NB4 (cell line): ENCODE data around the gene MBD3L4.

Source experiments
- MYC ChIP-seq: IDR thresholded peaks from 2 replicates; pipeline ENCODE4 v1.6.1; 2011; ENCODE audit warnings: low read depth, low read length
- POLR2A ChIP-seq: IDR thresholded peaks from 2 replicates; pipeline ENCODE4 v1.6.1; 2011; ENCODE audit warnings: mild to moderate bottlenecking; ENCODE audit not compliant: insufficient read length; ENCODE audit errors: extremely low read depth
- TF ChIP-seq, protein P1 (sequence below): IDR thresholded peaks from 2 replicates; pipeline ENCODE4 v1.6.1; 2011; ENCODE audit warnings: low read depth, low read length
- TF ChIP-seq, protein P2 (sequence below): IDR thresholded peaks from one replicate; pipeline ENCODE4 v1.5.1; 2012; ENCODE audit warnings: low read depth, low read length

DNA sequence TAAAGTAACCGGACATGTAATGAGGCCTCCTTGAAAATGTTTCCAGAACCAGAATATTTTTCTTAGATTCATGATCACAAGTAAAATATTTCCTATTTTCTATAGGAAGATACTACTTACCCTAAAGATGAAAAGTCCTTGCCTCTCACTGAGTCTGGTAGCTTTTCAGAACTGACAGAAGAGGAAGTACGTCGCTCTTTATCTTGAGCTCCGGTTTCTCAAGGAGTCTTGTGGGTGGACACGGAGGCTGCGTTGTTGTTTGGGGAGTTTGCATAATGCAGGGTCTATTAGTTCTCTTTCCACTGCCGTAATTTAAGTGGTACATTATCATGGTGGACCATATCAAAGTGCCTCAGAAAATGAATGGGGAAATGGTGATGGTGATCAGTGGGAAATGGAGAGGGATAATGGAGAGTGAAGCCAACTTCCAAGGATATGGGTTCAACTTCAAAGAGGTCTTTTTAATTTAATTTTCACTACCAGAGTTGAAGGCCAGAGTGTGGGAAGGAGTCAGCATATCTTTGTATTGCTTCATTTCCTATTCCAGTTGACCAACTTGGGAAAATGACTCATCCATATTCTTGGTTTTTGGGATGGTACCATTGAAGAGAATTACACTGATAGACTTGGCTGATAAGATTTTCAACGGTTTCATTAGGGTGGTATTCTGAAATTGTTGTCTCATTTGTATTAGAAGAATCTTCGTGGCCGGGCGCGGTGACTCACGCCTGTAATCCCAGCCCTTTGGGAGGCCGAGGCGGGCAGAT lies 42.1 kb downstream of the MBD3L4 start:
- TF ChIP-seq, protein P1, sequence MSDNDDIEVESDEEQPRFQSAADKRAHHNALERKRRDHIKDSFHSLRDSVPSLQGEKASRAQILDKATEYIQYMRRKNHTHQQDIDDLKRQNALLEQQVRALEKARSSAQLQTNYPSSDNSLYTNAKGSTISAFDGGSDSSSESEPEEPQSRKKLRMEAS: no peak
- TF ChIP-seq, protein P2, sequence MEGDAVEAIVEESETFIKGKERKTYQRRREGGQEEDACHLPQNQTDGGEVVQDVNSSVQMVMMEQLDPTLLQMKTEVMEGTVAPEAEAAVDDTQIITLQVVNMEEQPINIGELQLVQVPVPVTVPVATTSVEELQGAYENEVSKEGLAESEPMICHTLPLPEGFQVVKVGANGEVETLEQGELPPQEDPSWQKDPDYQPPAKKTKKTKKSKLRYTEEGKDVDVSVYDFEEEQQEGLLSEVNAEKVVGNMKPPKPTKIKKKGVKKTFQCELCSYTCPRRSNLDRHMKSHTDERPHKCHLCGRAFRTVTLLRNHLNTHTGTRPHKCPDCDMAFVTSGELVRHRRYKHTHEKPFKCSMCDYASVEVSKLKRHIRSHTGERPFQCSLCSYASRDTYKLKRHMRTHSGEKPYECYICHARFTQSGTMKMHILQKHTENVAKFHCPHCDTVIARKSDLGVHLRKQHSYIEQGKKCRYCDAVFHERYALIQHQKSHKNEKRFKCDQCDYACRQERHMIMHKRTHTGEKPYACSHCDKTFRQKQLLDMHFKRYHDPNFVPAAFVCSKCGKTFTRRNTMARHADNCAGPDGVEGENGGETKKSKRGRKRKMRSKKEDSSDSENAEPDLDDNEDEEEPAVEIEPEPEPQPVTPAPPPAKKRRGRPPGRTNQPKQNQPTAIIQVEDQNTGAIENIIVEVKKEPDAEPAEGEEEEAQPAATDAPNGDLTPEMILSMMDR: no peak
- TF ChIP-seq POLR2A: no peak
- no peak for TF ChIP-seq MYC
